ENCODE results near the gene GFPT2.

- TF ChIP-seq CTCF (IDR thresholded peaks at IDR 0.05; ENCODE audit: control extremely low read depth in 1 of 3, insufficient read depth in 1 of 3, low read depth in 1 of 3, low read length in 3 of 3) = no peak
- TF ChIP-seq HDAC2 (IDR thresholded peaks at IDR 0.05; ENCODE audit: borderline replicate concordance in 1 of 2, low read depth in 2 of 2, low read length in 2 of 2) = no peak
- TF ChIP-seq TEAD4 (IDR thresholded peaks at IDR 0.05; ENCODE audit: low read depth, low read length) = no peak
- no peak for TF ChIP-seq ATF2 (IDR thresholded peaks at IDR 0.05; ENCODE audit: low read length)
- TF ChIP-seq CHD2 (IDR thresholded peaks at IDR 0.05; ENCODE audit: low read length) = no peak
- TF ChIP-seq EZH2 (IDR thresholded peaks at IDR 0.05; ENCODE audit: low read depth, low read length, severe bottlenecking) = no peak
- TF ChIP-seq POLR2AphosphoS5 (IDR thresholded peaks at IDR 0.05; ENCODE audit: low read depth, low read length) = no peak
These were observed 65.7 kb downstream of the GFPT2 start for GRCh38 chr5:180287404-180287803.

All from H1 (cell line).